Psoas muscle (tissue), 8 donors: ENCODE measurements around the gene TBL2. TPM values are rescaled to one million over a fixed set of nuclear protein-coding genes. Genes with fewer than 3 reads are reported as not detected.

Experiments used
- ATAC-seq, 4 donors: fragments of 200-7000 bp; cut with Tn5 transposase; one replicate each; pipeline ENCODE4 v1.9.1; 2020; ENCODE audit warnings: moderate library complexity in 3 of 4, mild to moderate bottlenecking in 2 of 4
- DNase-seq, 2 donors: peaks; one replicate each; pipeline ENCODE4 v3.0.0-alpha.2; 2020
- H3K27ac ChIP-seq: fragments of 200-600 bp; one replicate; pipeline ENCODE4 v1.8.0; 2022
- H3K27me3 ChIP-seq, 3 donors: fragments of 200-600 bp in 1 of 3; one replicate each; pipeline versions ENCODE4 v1.6.1 to v1.8.0; 2013 to 2022; ENCODE audit warnings: low read length in 2 of 3, mild to moderate bottlenecking in 2 of 3, moderate library complexity in 1 of 3; ENCODE audit not compliant: insufficient read depth in 3 of 3
- H3K36me3 ChIP-seq, 2 donors: fragments of 200-600 bp in 1 of 2; one replicate each; pipeline versions ENCODE4 v1.6.1 to v1.8.0; 2013 to 2022; ENCODE audit warnings: low read depth in 1 of 2, mild to moderate bottlenecking in 1 of 2, moderate library complexity in 1 of 2; ENCODE audit not compliant: insufficient read depth in 1 of 2
- H3K4me1 ChIP-seq: fragments of 200-600 bp; one replicate; pipeline ENCODE4 v1.8.0; 2022
- H3K4me3 ChIP-seq: fragments of 200-600 bp; one replicate; pipeline ENCODE4 v1.8.0; 2022; ENCODE audit warnings: mild to moderate bottlenecking
- H3K9me3 ChIP-seq: fragments of 200-600 bp; one replicate; pipeline ENCODE4 v1.8.0; 2022
- WGBS, 3 donors: extraction: QIAGEN DNeasy Blood & Tissue Kit; methylation state at CpG; one replicate each; pipeline versions ENCODE4 v1.1.6 to v1.1.7; 2013; 5-methylcytosine and 5-hydroxymethylcytosine counted together
- intact Hi-C, 2 donors: fragments of 100-400 bp; cut with DNase I; formaldehyde crosslinking; loops; one replicate each; pipeline versions ENCODE4 v1.11.0 to v1.14.2; 2022
- polyA plus RNA-seq, 3 donors: library from polyadenylated mRNA; stranded (reverse); fragments of 200-250 nt; gene quantifications; one replicate each; pipeline ENCODE4 v1.2.3, GENCODE V29; 2013
- total RNA-seq, 4 donors: library from RNA; stranded (reverse); fragmentation: NEBNext Ultra II Directional in 2 of 4; extraction: Animal tissue kit (Norgen Biotek cat#: 25700) in 2 of 4; gene quantifications; one replicate each; pipeline versions ENCODE4 v1.2.1 to v1.2.4, GENCODE V29; 2021 to 2023
- TF ChIP-seq, protein P1 (sequence below): fragments of 200-600 bp; IDR thresholded peaks from one replicate; pipeline ENCODE4 v1.8.0; 2022; ENCODE audit warnings: antibody characterized with exemption
- donor health status: healthy with polysubstance abuse.
- donor health status: DM: no; HTN: no; CAD: no; lungs with moderate emphysema.
- donor health status: Bipolar disorder and iron deficiency.
- donor health status: healthy.
- donor health status: DM: yes; HTN: yes; CAD: no.
- donor health status: DM: no; HTN: no; CAD: no.
- donor health status: DM: no; HTN: no; CAD: no.
- donor health status: DM: yes; HTN: yes; CAD: no.

TBL2 gene
- total and polyA plus RNA-seq, 7 donors = 8.1 to 16.1 (median 11.3) TPM

DNA sequence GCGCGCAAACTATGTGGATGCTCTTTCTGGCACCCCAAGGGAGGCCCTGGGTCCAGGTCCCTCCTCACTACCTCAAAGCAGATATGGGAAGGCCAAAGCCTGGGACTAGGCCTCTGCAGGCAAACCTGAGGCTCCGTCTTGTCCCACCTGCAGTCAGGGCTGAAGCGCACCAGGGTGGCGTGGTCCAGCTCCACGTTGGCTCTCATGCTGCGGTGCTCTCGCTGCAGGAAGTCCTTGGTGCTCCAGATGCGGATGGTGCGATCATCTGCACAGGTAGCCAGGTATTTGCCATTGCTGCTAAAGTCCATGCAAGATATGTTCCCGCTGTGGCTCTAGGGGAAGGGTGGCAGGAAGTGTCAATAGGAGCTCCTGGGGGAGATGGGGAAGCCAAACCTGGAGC is 4.6 kb downstream of the TBL2 start:
- TF ChIP-seq, protein P1, sequence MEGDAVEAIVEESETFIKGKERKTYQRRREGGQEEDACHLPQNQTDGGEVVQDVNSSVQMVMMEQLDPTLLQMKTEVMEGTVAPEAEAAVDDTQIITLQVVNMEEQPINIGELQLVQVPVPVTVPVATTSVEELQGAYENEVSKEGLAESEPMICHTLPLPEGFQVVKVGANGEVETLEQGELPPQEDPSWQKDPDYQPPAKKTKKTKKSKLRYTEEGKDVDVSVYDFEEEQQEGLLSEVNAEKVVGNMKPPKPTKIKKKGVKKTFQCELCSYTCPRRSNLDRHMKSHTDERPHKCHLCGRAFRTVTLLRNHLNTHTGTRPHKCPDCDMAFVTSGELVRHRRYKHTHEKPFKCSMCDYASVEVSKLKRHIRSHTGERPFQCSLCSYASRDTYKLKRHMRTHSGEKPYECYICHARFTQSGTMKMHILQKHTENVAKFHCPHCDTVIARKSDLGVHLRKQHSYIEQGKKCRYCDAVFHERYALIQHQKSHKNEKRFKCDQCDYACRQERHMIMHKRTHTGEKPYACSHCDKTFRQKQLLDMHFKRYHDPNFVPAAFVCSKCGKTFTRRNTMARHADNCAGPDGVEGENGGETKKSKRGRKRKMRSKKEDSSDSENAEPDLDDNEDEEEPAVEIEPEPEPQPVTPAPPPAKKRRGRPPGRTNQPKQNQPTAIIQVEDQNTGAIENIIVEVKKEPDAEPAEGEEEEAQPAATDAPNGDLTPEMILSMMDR = no peak
- no peak overlapping the region for H3K4me3 ChIP-seq
- DNase-seq = no peak
- WGBS, 3 donors = 96 to 97% (median 97%) methylated on average over 11 of the region's 11 CpGs
- no peak overlapping the region for H3K27ac ChIP-seq
- intact Hi-C loops = no loop called here
- no peak for ATAC-seq
- peaks cover 10% of the 10 kb centered on the region for H3K4me1 ChIP-seq
- H3K27me3 ChIP-seq = no peaks in the 10 kb centered on the region
- peaks cover 18 to 69% of the 10 kb centered on the region in 2 donors for H3K36me3 ChIP-seq
- no peaks in the 10 kb centered on the region for H3K9me3 ChIP-seq

DNA sequence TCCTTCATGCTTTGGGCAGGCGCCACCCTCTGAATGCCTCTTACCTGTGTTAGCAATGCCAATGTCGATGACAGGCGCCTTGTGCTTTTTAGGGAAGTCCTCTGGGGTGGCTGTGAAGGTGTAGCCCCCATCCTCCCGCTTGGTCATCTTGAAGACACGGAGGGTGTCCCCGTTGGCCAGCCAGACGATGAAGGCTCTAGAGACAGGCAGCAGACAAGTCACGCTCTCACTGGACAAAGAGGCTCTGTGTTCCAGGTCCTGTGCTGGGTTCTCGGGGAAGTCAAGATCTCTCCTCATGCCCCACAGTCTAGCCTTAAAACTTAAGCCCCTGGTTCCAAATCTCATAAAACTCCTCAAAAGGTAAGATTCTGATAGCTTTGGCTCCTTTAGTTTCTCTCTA is 5.1 kb downstream of the TBL2 start:
- 91 to 93% (median 93%) methylated on average over 9 of the region's 9 CpGs for WGBS, 3 donors

GRCh38 chr7:73572767-73573186 is 5.6 kb downstream of the TBL2 start:
- DNase-seq (no peak), ATAC-seq (no peak)
- intact Hi-C loops = no loop called here
- Histone ChIP-seq H3K27ac (no peak overlapping the region), H3K4me1 (peaks cover 10% of the 10 kb centered on the region), H3K27me3 (no peaks in the 10 kb centered on the region), H3K9me3 (no peaks in the 10 kb centered on the region), H3K36me3 (peaks cover 18 to 72% of the 10 kb centered on the region in 2 donors), H3K4me3 (no peak overlapping the region)
- 78 to 89% (median 85%) methylated on average over 6 of the region's 6 CpGs for WGBS, 3 donors
- TF ChIP-seq, protein P1 = no peak

More for the DNA sequence above, 5.1 kb downstream of the TBL2 start:
- no peak overlapping the region for H3K4me3 ChIP-seq
- ATAC-seq = no peak
- intact Hi-C loops = no loop called here
- peaks cover 18 to 72% of the 10 kb centered on the region in 2 donors for H3K36me3 ChIP-seq
- H3K9me3 ChIP-seq = no peaks in the 10 kb centered on the region
- H3K4me1 ChIP-seq = peaks cover 10% of the 10 kb centered on the region
- DNase-seq = no peak
- H3K27ac ChIP-seq = no peak overlapping the region
- H3K27me3 ChIP-seq = no peaks in the 10 kb centered on the region
- TF ChIP-seq, protein P1 = no peak

- peaks cover 18 to 72% of the 10 kb centered on the region in 2 donors for H3K36me3 ChIP-seq
- DNase-seq = no peak
- no peaks in the 10 kb centered on the region for H3K4me1 ChIP-seq
- H3K9me3 ChIP-seq = no peaks in the 10 kb centered on the region
- H3K27me3 ChIP-seq = no peaks in the 10 kb centered on the region
- no peak overlapping the region for H3K27ac ChIP-seq
- TF ChIP-seq, protein P1 = no peak
- WGBS, 3 donors = 92 to 94% (median 93%) methylated on average over 10 of the region's 10 CpGs
- no peak for ATAC-seq
- intact Hi-C loops = no loop called here
- no peak overlapping the region for H3K4me3 ChIP-seq
These were observed 7.4 kb downstream of the TBL2 start for GRCh38 chr7:73570977-73571376.

DNA sequence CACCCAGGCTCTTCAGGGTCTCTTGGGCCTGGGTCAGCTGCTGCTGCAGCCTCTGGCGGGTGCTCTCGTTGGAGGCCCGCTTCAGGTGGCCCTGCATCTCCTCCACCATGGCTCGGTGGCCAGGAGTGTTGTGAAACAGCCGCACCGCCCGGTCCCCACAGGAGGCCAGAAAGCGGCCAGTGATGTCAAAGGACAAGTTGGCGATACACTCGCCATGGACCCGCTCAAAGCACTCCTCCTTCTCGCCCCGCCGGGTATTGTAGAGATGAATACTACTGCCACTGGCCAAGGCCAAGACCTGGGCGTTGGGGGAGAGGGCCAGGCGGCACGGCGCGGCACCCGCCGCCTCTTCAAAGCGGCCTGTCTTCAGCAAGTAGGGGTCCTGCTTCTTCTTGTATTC is 7.9 kb downstream of the TBL2 start:
- DNase-seq (no peak), ATAC-seq (no peak)
- TF ChIP-seq, protein P1 = no peak
- H3K4me3 ChIP-seq = no peak overlapping the region
- no peaks in the 10 kb centered on the region for H3K4me1 ChIP-seq
- intact Hi-C loops = no loop called here
- H3K27ac ChIP-seq = no peak overlapping the region
- WGBS, 3 donors = 93 to 97% (median 96%) methylated on average over 19 to 22 of the region's 22 CpGs
- peaks cover 18 to 69% of the 10 kb centered on the region in 2 donors for H3K36me3 ChIP-seq
- H3K27me3 ChIP-seq = no peaks in the 10 kb centered on the region
- H3K9me3 ChIP-seq = no peaks in the 10 kb centered on the region
